IMR-90 (cell line): Measurements from ENCODE around the gene BCL2. TPM values are rescaled to one million over a fixed set of nuclear protein-coding genes. Genes with fewer than 3 reads are reported as not detected.

Experiments
- ATAC-seq: fragments of 200-7000 bp; cut with Tn5 transposase; 2 replicates; pipeline ENCODE4 v1.9.1; 2020; ENCODE audit warnings: low read depth, mild to moderate bottlenecking, moderate library complexity
- BruUV-seq: library from RNA; stranded (reverse); fragments of 400-500 nt; replicated peaks from 2 replicates; lab custom pipeline; 2021; lab: Mats Ljungman, UMichigan
- CTCF ChIA-PET: fragments of 300-600 bp; formaldehyde crosslinking; extraction: SDS; loops from one replicate; lab custom pipeline; 2021; ENCODE audit warnings: antibody characterized with exemption; lab: Yijun Ruan, JAX
- POLR2A ChIA-PET: fragments of 300-600 bp; sonication (Branson Sonifier 250); formaldehyde crosslinking; loops from one replicate; lab custom pipeline; 2022; ENCODE audit warnings: antibody characterized with exemption; ENCODE audit not compliant: unreplicated experiment; lab: Charles Lee
- DNase-seq: peaks from one replicate; pipeline ENCODE4 v3.0.0; 2013
- H2AFZ ChIP-seq: replicated peaks from 2 replicates; pipeline ENCODE3; 2013; ENCODE audit warnings: low read length, mild to moderate bottlenecking; ENCODE audit not compliant: poor library complexity
- H2AK5ac ChIP-seq: 2 replicates; pipeline ENCODE4 v1.6.1; 2013; ENCODE audit warnings: low read depth, low read length, inconsistent platforms
- H2AK9ac ChIP-seq: replicated peaks from 2 replicates; pipeline ENCODE3; 2013; ENCODE audit warnings: mild to moderate bottlenecking, low read depth, low read length, moderate library complexity; ENCODE audit not compliant: poor library complexity
- H2BK120ac ChIP-seq: 2 replicates; pipeline ENCODE4 v1.6.1; 2013; ENCODE audit warnings: low read depth, low read length, inconsistent platforms
- H2BK15ac ChIP-seq: 3 replicates; pipeline ENCODE4 v1.6.1; 2013; ENCODE audit warnings: low read depth, low read length, inconsistent platforms
- H2BK20ac ChIP-seq: 2 replicates; pipeline ENCODE4 v1.6.1; 2013; ENCODE audit warnings: low read depth, mild to moderate bottlenecking, inconsistent platforms, low read length, moderate library complexity
- H2BK5ac ChIP-seq: 2 replicates; pipeline ENCODE4 v1.6.1; 2013; ENCODE audit warnings: mild to moderate bottlenecking, low read depth, low read length, inconsistent platforms; ENCODE audit not compliant: poor library complexity, severe bottlenecking
- H3K14ac ChIP-seq: replicated peaks from 2 replicates; pipeline ENCODE4 v1.6.1; 2013; ENCODE audit warnings: low read depth, low read length, inconsistent platforms
- H3K18ac ChIP-seq: 2 replicates; pipeline ENCODE4 v1.6.1; 2013; ENCODE audit warnings: low read depth, low read length, control low read depth
- H3K23ac ChIP-seq: 2 replicates; pipeline ENCODE4 v1.6.1; 2013; ENCODE audit warnings: low read depth, low read length, inconsistent platforms
- H3K27ac ChIP-seq: 2 replicates; pipeline ENCODE4 v1.5.1; 2013; ENCODE audit warnings: mild to moderate bottlenecking, control low read depth, low read length; ENCODE audit not compliant: insufficient read depth
- H3K27me3 ChIP-seq: 2 replicates; pipeline ENCODE4 v1.6.1; 2013; ENCODE audit warnings: low read length; ENCODE audit not compliant: control insufficient read depth, insufficient read depth
- H3K36me3 ChIP-seq: 2 replicates; pipeline ENCODE4 v1.6.1; 2013; ENCODE audit warnings: low read length, mixed read lengths; ENCODE audit not compliant: control insufficient read depth, insufficient read depth
- H3K4ac ChIP-seq: 2 replicates; pipeline ENCODE4 v1.6.1; 2013; ENCODE audit warnings: low read depth, low read length, inconsistent platforms
- H3K4me1 ChIP-seq: 2 replicates; pipeline ENCODE4 v1.6.1; 2013; ENCODE audit warnings: low read length, mixed read lengths; ENCODE audit not compliant: control insufficient read depth, insufficient read depth
- H3K4me2 ChIP-seq: 2 replicates; pipeline ENCODE4 v1.6.1; 2013; ENCODE audit warnings: low read depth, mild to moderate bottlenecking, control low read depth, low read length, moderate library complexity
- H3K4me3 ChIP-seq: 2 replicates; pipeline ENCODE4 v1.5.1; 2013; ENCODE audit warnings: low read depth, mild to moderate bottlenecking, control low read depth, low read length, moderate library complexity; ENCODE audit not compliant: insufficient read depth
- H3K56ac ChIP-seq: 2 replicates; pipeline ENCODE4 v1.6.1; 2013; ENCODE audit warnings: low read length, inconsistent platforms; ENCODE audit not compliant: insufficient read depth; ENCODE audit errors: extremely low read depth
- H3K79me1 ChIP-seq, 2 experiments: 2 replicates each; pipeline ENCODE4 v1.6.1; 2013; ENCODE audit warnings: low read length in 2 of 2, inconsistent platforms in 1 of 2, low read depth in 1 of 2
- H3K9ac ChIP-seq: 2 replicates; pipeline ENCODE4 v1.6.1; 2013; ENCODE audit warnings: low read depth, low read length, control low read depth
- H3K9me1 ChIP-seq: 2 replicates; pipeline ENCODE4 v1.6.1; 2013; ENCODE audit warnings: low read length, inconsistent platforms; ENCODE audit not compliant: insufficient read depth
- H3K9me3 ChIP-seq: 2 replicates; pipeline ENCODE4 v1.6.1; 2013; ENCODE audit warnings: low read length; ENCODE audit not compliant: control insufficient read depth, insufficient read depth
- H4K20me1 ChIP-seq: 2 replicates; pipeline ENCODE4 v1.6.1; 2013; ENCODE audit warnings: low read length, inconsistent platforms; ENCODE audit not compliant: insufficient read depth
- H4K5ac ChIP-seq: 2 replicates; pipeline ENCODE4 v1.6.1; 2013; ENCODE audit warnings: mild to moderate bottlenecking, low read depth, low read length, control low read depth
- H4K8ac ChIP-seq, 2 experiments: 2 replicates each; pipeline ENCODE4 v1.6.1; 2013; ENCODE audit warnings: low read depth in 2 of 2, low read length in 2 of 2, control low read depth in 1 of 2, inconsistent platforms in 1 of 2
- H4K91ac ChIP-seq: 2 replicates; pipeline ENCODE4 v1.6.1; 2013; ENCODE audit warnings: low read depth, low read length, inconsistent platforms; ENCODE audit not compliant: insufficient read depth
- CHD1 ChIP-seq: IDR thresholded peaks from 2 replicates; pipeline ENCODE4 v1.6.1; 2012; ENCODE audit warnings: low read depth, low read length, improper control_type of control experiment
- MXI1 ChIP-seq: IDR thresholded peaks from 2 replicates; pipeline ENCODE4 v1.6.1; 2012; ENCODE audit warnings: low read depth, mild to moderate bottlenecking, low read length, moderate library complexity, borderline replicate concordance
- POLR2A ChIP-seq: IDR thresholded peaks from 2 replicates; pipeline ENCODE4 v1.6.1; 2012; ENCODE audit warnings: mild to moderate bottlenecking, low read depth, low read length
- WGBS, 2 experiments: methylation state at CpG; one replicate each; pipeline versions ENCODE4 v1.1.5 to v1.1.7; 2013; ENCODE audit warnings: missing lambda C conversion rate in 2 of 2; ENCODE audit not compliant: insufficient read length in 1 of 2; ENCODE audit errors: extremely low coverage in 2 of 2; 5-methylcytosine and 5-hydroxymethylcytosine counted together
- dilution Hi-C: fragments of 300-500 bp; cut with HindIII; formaldehyde crosslinking; loops from one replicate; pipeline ENCODE4 v1.14.3; 2018; ENCODE audit warnings: low sequenced_read_pairs; ENCODE audit not compliant: unreplicated experiment
- in situ Hi-C: fragments of 300-500 bp; cut with MboI; formaldehyde crosslinking; loops from 3 replicates; pipeline ENCODE4 v1.14.3; 2019; ENCODE audit warnings: low sequenced_read_pairs, inconsistent platforms, mixed read lengths
- intact Hi-C: fragments of 100-400 bp; cut with micrococcal nuclease; formaldehyde crosslinking; loops from 2 replicates; pipeline ENCODE4 v1.10.0; 2022
- polyA plus RNA-seq, 3 experiments: library from polyadenylated mRNA; depleted of rRNA; stranded (reverse); fragments of >200 nt; gene quantifications; 2 replicates each; pipeline ENCODE4 v1.2.3, GENCODE V29; 2012; ENCODE audit warnings: low replicate concordance in 1 of 3
- total RNA-seq: library from RNA; depleted of rRNA; stranded (reverse); fragments of >200 nt; gene quantifications from 2 replicates; pipeline ENCODE4 v1.2.3, GENCODE V29; 2012

Gene BCL2
- total and polyA plus RNA-seq, 2 of the 4 experiments (the other 2 are of a cell fraction), result 0.24 to 0.54 TPM

GRCh38 chr18:63346031-63346430 is 26.5 kb upstream of the BCL2 start:
- H2AK9ac ChIP-seq, result no peak overlapping the region
- H4K91ac ChIP-seq, result no peak overlapping the region
- ChIA-PET POLR2A (no interaction called here), CTCF (no interaction called here)
- H3K14ac ChIP-seq, result no peak overlapping the region
- H2AFZ ChIP-seq, result no peak overlapping the region
- no peak overlapping the region for H3K4ac ChIP-seq
- no peak for TF ChIP-seq POLR2A
- no peak for TF ChIP-seq MXI1
- no peak for TF ChIP-seq CHD1
- no peak overlapping the region for H3K27ac ChIP-seq
- dilution Hi-C loops (no loop called here), intact Hi-C loops (no loop called here), in situ Hi-C loops (no loop called here)
- H3K36me3 ChIP-seq, result peaks cover 51% of the 10 kb centered on the region
- no peak overlapping the region for H2BK120ac ChIP-seq
- H4K20me1 ChIP-seq, result no peaks in the 10 kb centered on the region; the same call in 1 of the 2 replicates
- no peaks in the 10 kb centered on the region for H3K4me1 ChIP-seq
- H3K23ac ChIP-seq, result no peak overlapping the region; the same call in 1 of the 2 replicates
- H3K27me3 ChIP-seq, result no peaks in the 10 kb centered on the region
- no peak overlapping the region for H3K9ac ChIP-seq
- H2BK20ac ChIP-seq, result no peak overlapping the region
- H2BK5ac ChIP-seq, result no peak overlapping the region
- H3K9me1 ChIP-seq, result no peaks in the 10 kb centered on the region
- no peak overlapping the region for H2AK5ac ChIP-seq
- WGBS, 2 experiments, result 63% methylated on average over 2 of the region's 7 CpGs; no CpG with 5 or more reads in 1 of the 2 experiments
- no peak overlapping the region for H3K56ac ChIP-seq
- H4K5ac ChIP-seq, result no peak overlapping the region
- ATAC-seq, result no peak
- H3K4me2 ChIP-seq, result no peak overlapping the region
- DNase-seq, result no peak
- no peak overlapping the region for H3K4me3 ChIP-seq
- H3K18ac ChIP-seq, result no peak overlapping the region
- H3K79me1 ChIP-seq, result peaks cover 11 to 29% of the 10 kb centered on the region in 2 experiments; a peak in 3 of 4 replicates
- no TSS peak for BruUV-seq
- no peaks in the 10 kb centered on the region for H3K9me3 ChIP-seq
- H2BK15ac ChIP-seq, result no peak overlapping the region
- H4K8ac ChIP-seq, result no peak overlapping the region
